ENCODE measurements around the gene POU4F3.

GRCh38 chr5:146290318-146290717 is 48.3 kb upstream of the POU4F3 start:
- TF ChIP-seq CTCF (IDR thresholded peaks at IDR 0.05) (no peak), EP300 (IDR thresholded peaks at IDR 0.05) (no peak)
